ENCODE data around the gene PRDM12. TPM values are rescaled to one million over a fixed set of nuclear protein-coding genes. Genes with fewer than 3 reads are reported as not detected.

Gene PRDM12
- total RNA-seq, 1 donor from 2014 or later, result not detected

- no peak overlapping the region for H3K27ac ChIP-seq
- ATAC-seq (no peak), DNase-seq (no peak)
- no peaks in the 10 kb centered on the region for H3K36me3 ChIP-seq
- no peak for TF ChIP-seq CTCF (IDR thresholded peaks at IDR 0.05)
- intact Hi-C loops (cut with DNase I), result no loop called here
- H3K4me1 ChIP-seq, result peaks cover 52% of the 10 kb centered on the region
- no peaks in the 10 kb centered on the region for H3K9me3 ChIP-seq
- no peak overlapping the region for H3K4me3 ChIP-seq
- peaks cover 97% of the 10 kb centered on the region for H3K27me3 ChIP-seq
Measured at GRCh38 chr9:130663977-130664250, 480 bp upstream of the PRDM12 start.

- no peak for ATAC-seq
- H3K27ac ChIP-seq, result no peak overlapping the region
- no peak overlapping the region for H3K4me3 ChIP-seq
- H3K9me3 ChIP-seq, result no peaks in the 10 kb centered on the region
- intact Hi-C loops (cut with DNase I), result no loop called here
- no peak for TF ChIP-seq CTCF (IDR thresholded peaks at IDR 0.05)
- DNase-seq, result no peak
- peaks cover 46% of the 10 kb centered on the region for H3K4me1 ChIP-seq
- peaks cover 86% of the 10 kb centered on the region for H3K27me3 ChIP-seq
- H3K36me3 ChIP-seq, result no peaks in the 10 kb centered on the region
Measured at GRCh38 chr9:130665029-130665430, 636 bp downstream of the PRDM12 start.

GRCh38 chr9:130665431-130666392 is 1.3 kb downstream of the PRDM12 start:
- DNase-seq (no peak), ATAC-seq (no peak)
- intact Hi-C loops (cut with DNase I), result no loop called here
- H3K27me3 ChIP-seq, result peaks cover 79% of the 10 kb centered on the region
- TF ChIP-seq CTCF (IDR thresholded peaks at IDR 0.05), result no peak
- H3K9me3 ChIP-seq, result no peaks in the 10 kb centered on the region
- no peak overlapping the region for H3K4me3 ChIP-seq
- no peak overlapping the region for H3K27ac ChIP-seq
- H3K36me3 ChIP-seq, result no peaks in the 10 kb centered on the region
- H3K4me1 ChIP-seq, result peaks cover 40% of the 10 kb centered on the region

GRCh38 chr9:130666393-130667119 is 2.2 kb downstream of the PRDM12 start:
- peaks cover 70% of the 10 kb centered on the region for H3K27me3 ChIP-seq
- TF ChIP-seq CTCF (IDR thresholded peaks at IDR 0.05), result no peak
- H3K4me1 ChIP-seq, result peaks cover 31% of the 10 kb centered on the region
- no peaks in the 10 kb centered on the region for H3K9me3 ChIP-seq
- no peaks in the 10 kb centered on the region for H3K36me3 ChIP-seq
- intact Hi-C loops (cut with DNase I), result no loop called here
- H3K4me3 ChIP-seq, result no peak overlapping the region
- DNase-seq, result no peak
- no peak overlapping the region for H3K27ac ChIP-seq
- no peak for ATAC-seq

GRCh38 chr9:130667120-130667435 is 2.7 kb downstream of the PRDM12 start:
- TF ChIP-seq CTCF (IDR thresholded peaks at IDR 0.05), result no peak
- no peak for ATAC-seq
- no peak overlapping the region for H3K4me3 ChIP-seq
- intact Hi-C loops (cut with DNase I), result no loop called here
- H3K27me3 ChIP-seq, result peaks cover 65% of the 10 kb centered on the region
- no peak for DNase-seq
- H3K27ac ChIP-seq, result no peak overlapping the region
- H3K36me3 ChIP-seq, result no peaks in the 10 kb centered on the region
- H3K4me1 ChIP-seq, result peaks cover 29% of the 10 kb centered on the region
- no peaks in the 10 kb centered on the region for H3K9me3 ChIP-seq

Data from upper lobe of right lung (tissue), 1 donor.